ENCODE data around the gene NUP54. TPM values are rescaled to one million over a fixed set of nuclear protein-coding genes. Genes with fewer than 3 reads are reported as not detected.

Gene NUP54
- polyA plus RNA-seq, 2 of the 4 experiments (the other 2 are of a cell fraction): 32.1 to 43.2 TPM

- TF ChIP-seq CBX8 (IDR thresholded peaks at IDR 0.05): no peak
- no peak for TF ChIP-seq TP53 (CRISPR knock-in tag; IDR thresholded peaks at IDR 0.05)
- TF ChIP-seq NR3C1 (IDR thresholded peaks at IDR 0.05): no peak
- TF ChIP-seq EHF (CRISPR knock-in tag; IDR thresholded peaks at IDR 0.05): no peak
- TF ChIP-seq RAD21 (conservative IDR thresholded peaks at IDR 0.05 in 1 of 2, IDR thresholded peaks at IDR 0.05 in 1 of 2): no peak
- TF ChIP-seq FOSB (CRISPR knock-in tag; IDR thresholded peaks at IDR 0.05): no peak
- no peak for TF ChIP-seq HMGXB4 (CRISPR knock-in tag; IDR thresholded peaks at IDR 0.05; ENCODE audit: borderline replicate concordance)
These were observed 5.2 kb upstream of the NUP54 start (continued) for GRCh38 chr4:76153356-76153755.

- Histone ChIP-seq H3K4me3 (peak overlapping the region; percentile 71), H3K4me2 (peak overlapping the region; percentile 78), H3K4me1 (peaks cover 21% of the 10 kb centered on the region; the same call in 2 of the 3 replicates), H3K9me3 (no peaks in the 10 kb centered on the region), H3K27ac (peak overlapping the region; percentile 97)
- WGBS (ENCODE audit: missing lambda C conversion rate): 0% methylated on average over 21 of the region's 31 CpGs
- ChIA-PET CTCF (no interaction called here), POLR2A (interaction anchor here (1.4 to 1.5 kb wide), 2 partner anchors 157 to 159 kb away, joined by 4 to 8 read pairs; partner anchors contain the start of genes SDAD1 and STBD1)
- FAIRE-seq (no peak), DNase-seq (ENCODE audit: low read depth in 1 of 2, low spot score in 1 of 2) (peak; percentile 72 to 80), ATAC-seq (peak; percentile 93 to 96)
- TF ChIP-seq NR3C1 (IDR thresholded peaks at IDR 0.05): no peak
- TF ChIP-seq, protein P1, sequence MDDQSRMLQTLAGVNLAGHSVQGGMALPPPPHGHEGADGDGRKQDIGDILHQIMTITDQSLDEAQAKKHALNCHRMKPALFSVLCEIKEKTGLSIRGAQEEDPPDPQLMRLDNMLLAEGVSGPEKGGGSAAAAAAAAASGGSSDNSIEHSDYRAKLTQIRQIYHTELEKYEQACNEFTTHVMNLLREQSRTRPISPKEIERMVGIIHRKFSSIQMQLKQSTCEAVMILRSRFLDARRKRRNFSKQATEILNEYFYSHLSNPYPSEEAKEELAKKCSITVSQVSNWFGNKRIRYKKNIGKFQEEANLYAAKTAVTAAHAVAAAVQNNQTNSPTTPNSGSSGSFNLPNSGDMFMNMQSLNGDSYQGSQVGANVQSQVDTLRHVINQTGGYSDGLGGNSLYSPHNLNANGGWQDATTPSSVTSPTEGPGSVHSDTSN (IDR thresholded peaks at IDR 0.05): no peak
- TF ChIP-seq TFCP2L1 (CRISPR knock-in tag; IDR thresholded peaks at IDR 0.05): no peak
- TF ChIP-seq MAFK (IDR thresholded peaks at IDR 0.05; ENCODE audit: partially characterized antibody): no peak
- TF ChIP-seq BHLHE40 (IDR thresholded peaks at IDR 0.05; ENCODE audit: low read depth, low read length): no peak
- no peak for TF ChIP-seq GATA3 (IDR thresholded peaks at IDR 0.05; ENCODE audit: borderline replicate concordance)
- TF ChIP-seq ESRRA (IDR thresholded peaks at IDR 0.05; ENCODE audit: borderline replicate concordance, low read length): no peak
- no peak for TF ChIP-seq ZFP36 (IDR thresholded peaks at IDR 0.05; ENCODE audit: borderline replicate concordance, partially characterized antibody)
- TF ChIP-seq TP53 (CRISPR knock-in tag; IDR thresholded peaks at IDR 0.05): no peak
- TF ChIP-seq, protein P2, sequence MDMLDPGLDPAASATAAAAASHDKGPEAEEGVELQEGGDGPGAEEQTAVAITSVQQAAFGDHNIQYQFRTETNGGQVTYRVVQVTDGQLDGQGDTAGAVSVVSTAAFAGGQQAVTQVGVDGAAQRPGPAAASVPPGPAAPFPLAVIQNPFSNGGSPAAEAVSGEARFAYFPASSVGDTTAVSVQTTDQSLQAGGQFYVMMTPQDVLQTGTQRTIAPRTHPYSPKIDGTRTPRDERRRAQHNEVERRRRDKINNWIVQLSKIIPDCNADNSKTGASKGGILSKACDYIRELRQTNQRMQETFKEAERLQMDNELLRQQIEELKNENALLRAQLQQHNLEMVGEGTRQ (IDR thresholded peaks at IDR 0.05): no peak
- TF ChIP-seq CHD4 (IDR thresholded peaks at IDR 0.05; ENCODE audit: borderline replicate concordance): no peak
- TF ChIP-seq CBX2 (IDR thresholded peaks at IDR 0.05; ENCODE audit: borderline replicate concordance, low read depth): no peak
- no peak for TF ChIP-seq SMC3 (IDR thresholded peaks at IDR 0.05)
- no peak for TF ChIP-seq ZC3H11A (IDR thresholded peaks at IDR 0.05)
- no peak for TF ChIP-seq HDAC2 (IDR thresholded peaks at IDR 0.05)
- TF ChIP-seq JUNB (IDR thresholded peaks at IDR 0.05): no peak
- TF ChIP-seq KDM5A (IDR thresholded peaks at IDR 0.05): no peak
- TF ChIP-seq, protein P3, sequence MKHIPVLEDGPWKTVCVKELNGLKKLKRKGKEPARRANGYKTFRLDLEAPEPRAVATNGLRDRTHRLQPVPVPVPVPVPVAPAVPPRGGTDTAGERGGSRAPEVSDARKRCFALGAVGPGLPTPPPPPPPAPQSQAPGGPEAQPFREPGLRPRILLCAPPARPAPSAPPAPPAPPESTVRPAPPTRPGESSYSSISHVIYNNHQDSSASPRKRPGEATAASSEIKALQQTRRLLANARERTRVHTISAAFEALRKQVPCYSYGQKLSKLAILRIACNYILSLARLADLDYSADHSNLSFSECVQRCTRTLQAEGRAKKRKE (CRISPR knock-in tag; IDR thresholded peaks at IDR 0.05; ENCODE audit: low read depth): no peak
These were observed 599 bp downstream of the NUP54 start for GRCh38 chr4:76147454-76148141.

All from A549 (cell line).